Measurements from ENCODE around the gene ACTRT1. TPM values are rescaled to one million over a fixed set of nuclear protein-coding genes. Genes with fewer than 3 reads are reported as not detected.

ACTRT1 gene
- not detected for total RNA-seq
- not detected for polyA plus RNA-seq
- total RNA-seq, result 0 reads per million in 6 experiments

DNA sequence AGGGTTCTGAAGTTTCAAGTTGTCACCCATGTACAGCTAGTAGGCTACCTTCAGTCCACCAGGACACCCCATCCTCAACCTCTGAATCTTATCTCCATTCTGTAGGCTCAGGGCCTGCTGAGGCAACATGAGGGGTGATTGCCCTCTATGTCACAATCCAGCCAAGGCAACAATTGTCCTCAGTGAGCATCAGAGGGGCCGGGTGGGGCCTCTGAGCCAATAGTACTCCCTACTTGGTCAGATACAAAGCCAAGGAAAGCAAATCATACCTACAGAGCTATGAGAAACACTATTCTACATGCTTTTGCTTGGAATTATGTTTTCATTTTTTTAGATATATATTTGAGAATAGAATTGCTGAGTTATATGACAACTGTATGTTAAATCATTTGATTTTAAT, at the start of gene ACTRT1:
TSS of gene ACTRT1 (minus strand) at position 101 of the 400 bp plus-strand sequence. CDS start 197 bp downstream, outside the sequence.
- POLR2A ChIA-PET, result no interaction called here
- no peaks in the 10 kb centered on the region for H3K36me3 Mint-ChIP-seq

DNA sequence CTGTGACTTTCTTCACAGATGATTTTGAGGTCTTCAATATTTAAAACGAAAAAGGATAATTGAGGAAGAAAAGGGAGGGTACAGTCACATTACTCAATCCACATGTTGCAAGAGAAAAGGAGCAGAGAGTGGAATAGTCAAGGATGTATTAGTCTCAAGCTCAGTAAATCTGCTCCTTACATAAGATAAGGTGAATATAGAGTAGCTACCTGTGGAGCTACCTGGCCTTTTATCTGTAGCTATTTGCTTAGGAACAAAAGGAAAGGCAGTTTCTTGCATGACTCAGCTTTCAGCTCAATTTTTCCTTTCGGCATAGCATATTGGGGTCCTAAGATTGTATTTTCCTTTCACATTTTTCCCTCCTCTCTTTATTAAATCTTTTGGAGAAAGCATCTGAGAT, 26.3 kb upstream of the ACTRT1 start:
- no peaks in the 10 kb centered on the region for H3K27me3 Mint-ChIP-seq
- no peaks in the 10 kb centered on the region for H3K36me3 Mint-ChIP-seq
- no peak overlapping the region for H3K27ac Mint-ChIP-seq
- peaks cover 0 to 3% (median 0%) of the 10 kb centered on the region in 9 donors for H3K9me3 Mint-ChIP-seq
- DNase-seq (no peak), ATAC-seq (no peak)
- H3K4me1 Mint-ChIP-seq, result no peaks in the 10 kb centered on the region
- no peak overlapping the region for H3K4me3 Mint-ChIP-seq
- POLR2A ChIA-PET, result no interaction called here

More for the DNA sequence above, at the start of gene ACTRT1:
- Mint-ChIP-seq H3K4me3 (no peak within 1 kb of the TSS), H3K27ac (no peak within 1 kb of the TSS), H3K4me1 (no peaks in the 10 kb centered on the region), H3K9me3 (peaks cover 0 to 3% (median 0%) of the 10 kb centered on the region in 9 donors), H3K27me3 (no peaks in the 10 kb centered on the region)
- ATAC-seq (no peak), DNase-seq (no peak)

DNA sequence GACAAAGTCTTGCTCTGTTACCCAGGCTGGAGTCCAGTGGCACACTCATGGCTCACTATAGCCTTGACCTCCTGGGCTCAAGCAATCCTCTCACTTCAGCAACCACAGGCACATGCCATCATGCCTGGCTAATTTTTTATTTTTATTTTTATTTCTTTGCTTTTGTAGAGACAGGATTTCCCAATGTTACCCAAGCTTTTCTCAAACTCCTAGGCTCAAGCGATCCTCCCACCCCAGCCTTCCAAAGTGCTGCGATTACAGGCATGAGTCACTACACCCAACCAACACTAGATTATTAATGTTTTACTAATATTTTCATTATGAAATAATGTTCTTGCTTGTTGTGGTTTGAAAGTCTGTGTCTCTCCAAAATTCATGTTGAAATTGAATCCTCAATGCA, 5.2 kb upstream of the ACTRT1 start:
- H3K9me3 Mint-ChIP-seq, result peaks cover 0 to 12% (median 3%) of the 10 kb centered on the region in 9 donors
- H3K36me3 Mint-ChIP-seq, result peaks cover 0 to 5% (median 0%) of the 10 kb centered on the region in 3 donors
- ATAC-seq, result no peak
- H3K27me3 Mint-ChIP-seq, result no peaks in the 10 kb centered on the region
- H3K4me3 Mint-ChIP-seq, result no peak overlapping the region
- no peak for DNase-seq
- H3K4me1 Mint-ChIP-seq, result no peaks in the 10 kb centered on the region
- POLR2A ChIA-PET, result no interaction called here
- H3K27ac Mint-ChIP-seq, result no peak overlapping the region

DNA sequence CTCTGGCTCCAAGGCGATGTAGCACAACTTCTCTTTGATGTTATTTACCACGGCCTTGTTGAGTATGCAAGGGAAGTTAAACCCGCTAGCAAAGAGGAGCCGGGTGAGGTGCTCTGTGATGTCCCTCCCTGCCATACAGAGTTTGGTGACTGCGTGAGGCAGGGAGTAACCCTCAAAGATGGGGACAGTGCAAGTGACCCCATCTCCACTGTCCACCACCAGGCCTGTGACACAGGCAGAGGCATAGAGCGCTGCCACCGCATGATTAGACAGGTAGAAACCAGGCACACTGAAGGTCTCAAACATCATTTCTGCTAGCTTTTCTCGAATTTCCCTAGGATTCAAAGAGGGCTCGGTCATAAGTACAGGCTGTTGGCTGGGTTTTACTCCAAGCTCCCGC, 677 bp downstream of the ACTRT1 start:
- no peaks in the 10 kb centered on the region for H3K27me3 Mint-ChIP-seq
- H3K27ac Mint-ChIP-seq, result no peak overlapping the region
- ATAC-seq, result no peak

DNA sequence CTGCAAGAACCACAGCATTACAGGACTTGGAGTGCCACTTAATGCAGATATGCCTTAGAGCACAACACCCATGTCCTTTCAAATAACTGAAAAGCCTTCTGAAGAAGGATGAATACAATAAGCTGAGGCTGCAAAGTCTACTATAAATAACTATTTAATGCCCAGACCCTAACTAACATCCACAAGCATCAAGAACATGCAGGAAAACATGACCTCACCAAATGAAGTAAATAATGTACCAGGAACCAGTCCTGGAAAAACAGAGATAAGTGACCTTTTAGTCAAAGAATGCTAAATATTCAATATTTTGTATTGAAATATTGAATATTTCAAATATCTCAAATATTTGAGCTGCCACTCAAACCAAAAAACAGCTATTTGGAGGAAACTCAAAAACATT, 16.9 kb downstream of the ACTRT1 start:
- Mint-ChIP-seq H3K27ac (no peak overlapping the region), H3K27me3 (no peaks in the 10 kb centered on the region), H3K9me3 (peaks cover 0 to 6% (median 0%) of the 10 kb centered on the region in 9 donors), H3K36me3 (no peaks in the 10 kb centered on the region), H3K4me1 (no peaks in the 10 kb centered on the region), H3K4me3 (no peak overlapping the region)
- no peak for DNase-seq
- ATAC-seq, result no peak
- POLR2A ChIA-PET, result no interaction called here

More for the DNA sequence above, 677 bp downstream of the ACTRT1 start:
- DNase-seq, result no peak
- Mint-ChIP-seq H3K36me3 (no peaks in the 10 kb centered on the region), H3K4me1 (no peaks in the 10 kb centered on the region), H3K4me3 (no peak overlapping the region), H3K9me3 (peaks cover 0 to 7% (median 0%) of the 10 kb centered on the region in 9 donors)
- POLR2A ChIA-PET, result no interaction called here

DNA sequence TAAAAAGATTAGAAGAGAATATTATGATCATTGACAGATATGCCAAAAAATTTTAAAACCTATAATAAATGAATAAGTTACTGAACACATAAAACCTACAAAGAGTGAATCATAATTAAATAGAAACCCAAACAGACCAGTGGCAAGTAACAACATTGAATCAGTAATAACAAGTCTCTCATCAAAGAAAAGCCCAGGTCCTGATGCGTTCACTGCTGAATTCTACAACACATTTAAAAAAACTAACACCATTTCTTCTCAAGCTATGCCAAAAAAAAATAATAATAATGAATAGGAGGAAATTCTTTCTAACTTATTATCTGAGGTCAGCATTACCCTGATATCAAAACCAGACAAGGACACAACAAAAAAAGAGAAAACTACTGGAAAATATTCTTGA, 30.6 kb downstream of the ACTRT1 start:
- H3K27ac Mint-ChIP-seq, result no peak overlapping the region
- POLR2A ChIA-PET, result no interaction called here
- H3K4me3 Mint-ChIP-seq, result no peak overlapping the region
- ATAC-seq (no peak), DNase-seq (no peak)
- H3K9me3 Mint-ChIP-seq, result peaks cover 0 to 6% (median 2%) of the 10 kb centered on the region in 9 donors
- no peaks in the 10 kb centered on the region for H3K36me3 Mint-ChIP-seq
- H3K27me3 Mint-ChIP-seq, result no peaks in the 10 kb centered on the region
- H3K4me1 Mint-ChIP-seq, result no peaks in the 10 kb centered on the region

DNA sequence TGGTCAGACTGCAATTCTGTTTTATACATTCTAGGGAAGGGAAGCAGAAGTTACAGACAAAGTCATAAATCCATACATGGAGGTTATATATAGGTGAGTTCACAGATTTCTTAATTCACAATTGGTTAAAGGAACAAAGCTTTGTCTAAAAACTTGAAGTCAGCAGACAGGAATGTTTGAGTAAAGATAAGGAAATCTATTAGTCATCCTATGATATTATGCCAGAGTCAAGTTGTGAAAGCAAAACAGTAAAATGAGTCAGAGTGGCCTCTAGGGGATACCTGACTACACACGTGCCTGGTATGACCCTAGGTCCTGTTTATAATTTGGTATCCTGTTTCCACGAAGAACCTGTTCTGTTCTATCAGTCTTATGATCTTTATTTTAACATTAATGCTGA, 31.5 kb downstream of the ACTRT1 start:
- Mint-ChIP-seq H3K27me3 (no peaks in the 10 kb centered on the region), H3K27ac (no peak overlapping the region), H3K36me3 (no peaks in the 10 kb centered on the region), H3K4me3 (no peak overlapping the region), H3K4me1 (no peaks in the 10 kb centered on the region), H3K9me3 (peaks cover 0 to 7% (median 2%) of the 10 kb centered on the region in 9 donors)
- POLR2A ChIA-PET, result no interaction called here
- DNase-seq (no peak), ATAC-seq (no peak)

- Mint-ChIP-seq H3K9me3 (peaks cover 0 to 15% (median 4%) of the 10 kb centered on the region in 9 donors), H3K4me3 (no peak overlapping the region), H3K4me1 (no peaks in the 10 kb centered on the region), H3K36me3 (no peaks in the 10 kb centered on the region), H3K27ac (no peak overlapping the region), H3K27me3 (no peaks in the 10 kb centered on the region)
- DNase-seq (no peak), ATAC-seq (no peak)
- POLR2A ChIA-PET, result no interaction called here
Observed at GRCh38 chrX:128019218-128019617, 33.0 kb downstream of the ACTRT1 start.

GRCh38 chrX:128012015-128012414, 40.2 kb downstream of the ACTRT1 start:
- peaks cover 0 to 15% (median 4%) of the 10 kb centered on the region in 9 donors for H3K9me3 Mint-ChIP-seq

DNA sequence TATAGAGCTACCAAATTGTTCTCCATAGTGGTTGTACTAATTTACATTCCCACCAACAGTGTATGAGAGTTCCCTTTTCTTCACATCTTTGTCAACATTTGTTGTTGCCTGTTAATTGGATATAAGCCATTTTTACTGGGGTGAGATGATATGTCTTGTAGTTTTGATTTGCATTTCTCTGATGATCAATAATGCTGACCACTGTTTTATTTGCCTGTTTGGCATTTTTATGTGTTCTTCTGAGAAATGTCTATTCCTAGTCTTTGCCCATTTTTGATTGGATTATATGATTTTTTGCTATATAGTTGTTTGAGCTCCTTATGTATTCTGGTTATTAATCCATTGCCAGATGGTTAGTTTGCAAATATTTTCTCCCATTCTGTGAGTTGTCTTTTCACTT, 44.3 kb downstream of the ACTRT1 start:
- H3K27me3 Mint-ChIP-seq, result no peaks in the 10 kb centered on the region
- POLR2A ChIA-PET, result no interaction called here
- H3K4me3 Mint-ChIP-seq, result no peak overlapping the region
- H3K9me3 Mint-ChIP-seq, result peaks cover 0 to 3% (median 0%) of the 10 kb centered on the region in 9 donors
- no peaks in the 10 kb centered on the region for H3K36me3 Mint-ChIP-seq
- no peak for ATAC-seq
- no peaks in the 10 kb centered on the region for H3K4me1 Mint-ChIP-seq
- no peak overlapping the region for H3K27ac Mint-ChIP-seq
- no peak for DNase-seq

More at GRCh38 chrX:128012015-128012414, 40.2 kb downstream of the ACTRT1 start:
- no peaks in the 10 kb centered on the region for H3K36me3 Mint-ChIP-seq
- no peaks in the 10 kb centered on the region for H3K27me3 Mint-ChIP-seq
- no peak overlapping the region for H3K27ac Mint-ChIP-seq
- DNase-seq (no peak), ATAC-seq (no peak)
- POLR2A ChIA-PET, result no interaction called here
- no peak overlapping the region for H3K4me3 Mint-ChIP-seq
- H3K4me1 Mint-ChIP-seq, result no peaks in the 10 kb centered on the region
